Measurements from ENCODE around the gene ZC3H7A. TPM values are rescaled to one million over a fixed set of nuclear protein-coding genes. Genes with fewer than 3 reads are reported as not detected.
A peak's percentile ranks its signal among the peaks of the same experiment; 100 is the strongest.

The ZC3H7A gene
- total and polyA plus RNA-seq, 9 of the 15 experiments (the other 6 are each of a cell fraction or from before 2014, with no cell fraction given): 19.8 to 49.1 (median 28.2) TPM

DNA sequence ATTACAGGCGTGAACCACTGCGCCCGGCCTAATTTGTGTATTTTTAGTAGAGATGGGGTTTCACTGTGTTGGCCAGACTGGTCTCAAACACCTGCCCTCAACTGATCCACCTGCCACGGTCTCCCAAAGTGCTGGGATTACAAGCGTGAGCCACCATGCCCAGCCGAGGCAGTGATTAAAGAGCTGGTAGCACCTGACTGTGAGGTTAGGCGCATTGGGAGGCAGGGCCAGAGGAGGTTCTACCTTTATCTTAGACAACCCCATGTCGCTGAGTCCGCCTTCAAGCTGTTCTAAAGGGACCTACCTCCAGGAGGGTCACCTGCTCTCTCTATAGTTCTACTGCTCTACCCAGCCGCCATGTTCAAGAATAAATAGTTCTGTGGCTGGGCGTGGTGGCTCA is 46.1 kb upstream of the ZC3H7A start (continued):
- TF ChIP-seq, protein P1, sequence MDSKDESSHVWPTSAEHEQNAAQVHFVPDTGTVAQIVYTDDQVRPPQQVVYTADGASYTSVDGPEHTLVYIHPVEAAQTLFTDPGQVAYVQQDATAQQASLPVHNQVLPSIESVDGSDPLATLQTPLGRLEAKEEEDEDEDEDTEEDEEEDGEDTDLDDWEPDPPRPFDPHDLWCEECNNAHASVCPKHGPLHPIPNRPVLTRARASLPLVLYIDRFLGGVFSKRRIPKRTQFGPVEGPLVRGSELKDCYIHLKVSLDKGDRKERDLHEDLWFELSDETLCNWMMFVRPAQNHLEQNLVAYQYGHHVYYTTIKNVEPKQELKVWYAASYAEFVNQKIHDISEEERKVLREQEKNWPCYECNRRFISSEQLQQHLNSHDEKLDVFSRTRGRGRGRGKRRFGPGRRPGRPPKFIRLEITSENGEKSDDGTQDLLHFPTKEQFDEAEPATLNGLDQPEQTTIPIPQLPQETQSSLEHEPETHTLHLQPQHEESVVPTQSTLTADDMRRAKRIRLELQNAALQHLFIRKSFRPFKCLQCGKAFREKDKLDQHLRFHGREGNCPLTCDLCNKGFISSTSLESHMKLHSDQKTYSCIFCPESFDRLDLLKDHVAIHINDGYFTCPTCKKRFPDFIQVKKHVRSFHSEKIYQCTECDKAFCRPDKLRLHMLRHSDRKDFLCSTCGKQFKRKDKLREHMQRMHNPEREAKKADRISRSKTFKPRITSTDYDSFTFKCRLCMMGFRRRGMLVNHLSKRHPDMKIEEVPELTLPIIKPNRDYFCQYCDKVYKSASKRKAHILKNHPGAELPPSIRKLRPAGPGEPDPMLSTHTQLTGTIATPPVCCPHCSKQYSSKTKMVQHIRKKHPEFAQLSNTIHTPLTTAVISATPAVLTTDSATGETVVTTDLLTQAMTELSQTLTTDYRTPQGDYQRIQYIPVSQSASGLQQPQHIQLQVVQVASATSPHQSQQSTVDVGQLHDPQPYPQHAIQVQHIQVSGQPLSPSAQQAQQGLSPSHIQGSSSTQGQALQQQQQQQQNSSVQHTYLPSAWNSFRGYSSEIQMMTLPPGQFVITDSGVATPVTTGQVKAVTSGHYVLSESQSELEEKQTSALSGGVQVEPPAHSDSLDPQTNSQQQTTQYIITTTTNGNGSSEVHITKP (IDR thresholded peaks at IDR 0.05; ENCODE audit: partially characterized antibody): no peak
- no peak for TF ChIP-seq DIDO1 (tag; IDR thresholded peaks at IDR 0.05; ENCODE audit: low read depth)
- TF ChIP-seq MNT (conservative IDR thresholded peaks at IDR 0.05): no peak
- TF ChIP-seq, protein P2, sequence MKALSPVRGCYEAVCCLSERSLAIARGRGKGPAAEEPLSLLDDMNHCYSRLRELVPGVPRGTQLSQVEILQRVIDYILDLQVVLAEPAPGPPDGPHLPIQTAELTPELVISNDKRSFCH (CRISPR knock-in tag; IDR thresholded peaks at IDR 0.05): no peak
- TF ChIP-seq, protein P2 (tag; IDR thresholded peaks at IDR 0.05): no peak
- TF ChIP-seq XRCC3 (IDR thresholded peaks at IDR 0.05): no peak
- no peak for TF ChIP-seq CBX5 (IDR thresholded peaks at IDR 0.05; ENCODE audit: borderline replicate concordance, low read depth)
- peak; percentile 31 for TF ChIP-seq POLR2B (IDR thresholded peaks at IDR 0.05; ENCODE audit: low read depth, partially characterized antibody)
- TF ChIP-seq SMC3 (conservative IDR thresholded peaks at IDR 0.05; ENCODE audit: insufficient read depth, low read depth, low read length): no peak
- TF ChIP-seq RNF2 (IDR thresholded peaks at IDR 0.05): no peak
- TF ChIP-seq HMG20B (CRISPR knock-in tag; IDR thresholded peaks at IDR 0.05): no peak
